HG02973 (cell line): ENCODE results near the gene NOLC1.

Source experiments
- ATAC-seq: cut with Tn5 transposase; IDR thresholded peaks from one replicate; pipeline ENCODE4 v1.9.1; 2021; ENCODE audit warnings: moderate library complexity; ENCODE audit not compliant: unreplicated experiment

NOLC1 gene

GRCh38 chr10:102151774-102152544 lies at the start of gene NOLC1:
NOLC1 (plus strand) TSS chr10:102152389; CDS start chr10:102152411, 22 bp downstream.
- peak; percentile 80 for ATAC-seq

DNA sequence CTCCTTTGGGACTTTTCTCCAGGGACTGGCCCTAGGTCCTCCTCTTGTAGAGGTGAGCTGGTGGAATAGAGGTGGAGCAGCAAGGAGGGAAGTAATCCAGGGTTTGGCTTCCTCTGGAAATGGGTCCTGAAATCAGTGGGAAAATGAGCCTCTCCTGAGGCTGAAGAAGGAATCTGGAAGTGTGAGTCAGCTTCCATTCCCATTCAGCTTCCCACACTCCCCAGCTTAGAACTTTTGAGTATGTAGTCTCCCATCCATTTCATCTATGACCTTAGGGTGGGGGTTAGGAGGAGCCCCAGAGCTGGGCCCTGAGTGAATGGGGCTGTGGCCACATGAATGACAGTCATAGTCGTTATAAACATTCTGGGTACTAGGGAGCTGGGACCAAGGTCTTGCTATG lies 49.8 kb upstream of the NOLC1 start:
- ATAC-seq, result no peak

DNA sequence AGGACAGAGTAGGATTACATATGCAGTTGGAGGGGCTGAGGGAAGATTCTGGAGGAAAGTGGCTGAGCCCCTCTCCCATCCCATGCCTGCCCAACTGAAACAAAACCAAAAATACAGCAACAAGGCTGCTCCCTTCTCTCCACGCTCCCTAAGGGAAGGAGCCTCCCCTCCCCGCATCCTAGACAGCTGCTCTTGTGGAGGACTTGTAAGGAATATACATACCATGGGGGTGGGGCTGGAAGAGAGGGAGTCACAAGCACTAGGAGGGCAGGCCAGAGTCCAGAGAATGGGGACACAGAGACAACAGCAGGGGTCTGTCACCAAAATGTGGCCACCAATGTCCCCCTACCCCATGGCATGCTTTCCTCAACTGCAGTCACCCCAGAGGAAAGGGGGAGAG lies 45.2 kb upstream of the NOLC1 start:
- no peak for ATAC-seq

DNA sequence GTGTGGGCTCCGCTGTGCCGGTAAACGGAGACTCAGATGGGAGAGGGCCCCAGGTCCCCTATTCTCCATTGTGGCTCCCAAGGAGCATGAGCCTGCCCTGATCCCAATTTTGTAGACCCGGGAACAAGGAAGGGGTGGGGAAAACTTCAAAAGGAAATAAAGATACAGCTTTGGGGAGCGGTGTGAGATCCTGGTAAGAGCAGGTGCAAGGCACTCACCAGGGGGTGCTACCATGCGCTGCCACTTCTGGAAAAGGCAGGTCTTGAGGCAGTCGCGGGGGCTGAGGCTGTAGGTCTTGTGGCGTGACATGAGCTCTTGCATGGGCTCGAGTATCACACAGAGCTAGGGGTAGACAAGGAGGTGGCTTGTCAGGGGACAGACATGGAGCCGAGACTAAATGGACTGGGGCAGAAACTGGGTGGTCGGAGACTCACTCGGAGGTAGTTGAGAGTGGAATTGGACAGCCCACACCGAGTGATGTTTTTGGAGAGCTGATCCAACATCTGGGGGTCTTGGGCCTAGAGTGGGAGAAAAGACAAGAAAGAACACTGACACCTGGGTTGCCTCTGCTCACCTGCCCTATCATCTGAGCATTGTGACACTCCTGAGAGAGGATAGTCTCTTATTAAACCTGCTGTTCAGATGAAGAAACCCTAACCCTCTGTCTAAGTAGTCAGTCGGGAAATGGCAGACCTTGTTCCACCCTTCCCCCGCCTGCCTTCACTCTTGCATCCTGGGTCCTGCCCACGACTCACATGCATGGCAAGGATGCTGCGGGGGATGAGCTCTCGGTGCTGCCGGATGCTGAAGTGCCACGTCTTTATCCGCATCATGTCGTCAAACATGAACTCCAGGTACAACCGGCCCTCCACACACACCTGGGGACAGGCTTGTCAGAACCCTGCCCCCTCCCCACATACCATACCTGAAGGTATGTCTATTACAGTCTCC lies 42.7 kb upstream of the NOLC1 start:
- ATAC-seq, result no peak

DNA sequence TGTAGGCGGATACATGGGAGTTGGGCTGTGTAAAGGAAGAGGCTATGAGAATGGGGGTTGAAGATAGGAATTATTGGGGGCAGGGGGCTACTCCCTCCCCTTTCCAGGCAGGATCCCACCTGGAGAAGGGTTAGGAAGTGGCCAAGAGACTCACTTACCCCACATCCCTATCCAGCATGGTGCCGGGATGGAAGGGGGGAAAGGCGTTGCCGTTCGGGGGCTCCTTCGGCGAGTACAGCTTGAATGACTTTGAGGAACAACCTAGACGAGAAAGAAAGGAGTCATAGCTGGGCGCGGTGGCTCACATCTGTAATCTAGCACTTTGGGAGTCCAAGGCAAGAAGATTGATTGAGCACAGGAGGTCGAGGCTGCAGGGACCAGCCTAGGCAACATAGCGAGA lies 40.9 kb upstream of the NOLC1 start:
- ATAC-seq, result no peak

- no peak for ATAC-seq
Observed at GRCh38 chr10:102112210-102112817, 39.9 kb upstream of the NOLC1 start.

DNA sequence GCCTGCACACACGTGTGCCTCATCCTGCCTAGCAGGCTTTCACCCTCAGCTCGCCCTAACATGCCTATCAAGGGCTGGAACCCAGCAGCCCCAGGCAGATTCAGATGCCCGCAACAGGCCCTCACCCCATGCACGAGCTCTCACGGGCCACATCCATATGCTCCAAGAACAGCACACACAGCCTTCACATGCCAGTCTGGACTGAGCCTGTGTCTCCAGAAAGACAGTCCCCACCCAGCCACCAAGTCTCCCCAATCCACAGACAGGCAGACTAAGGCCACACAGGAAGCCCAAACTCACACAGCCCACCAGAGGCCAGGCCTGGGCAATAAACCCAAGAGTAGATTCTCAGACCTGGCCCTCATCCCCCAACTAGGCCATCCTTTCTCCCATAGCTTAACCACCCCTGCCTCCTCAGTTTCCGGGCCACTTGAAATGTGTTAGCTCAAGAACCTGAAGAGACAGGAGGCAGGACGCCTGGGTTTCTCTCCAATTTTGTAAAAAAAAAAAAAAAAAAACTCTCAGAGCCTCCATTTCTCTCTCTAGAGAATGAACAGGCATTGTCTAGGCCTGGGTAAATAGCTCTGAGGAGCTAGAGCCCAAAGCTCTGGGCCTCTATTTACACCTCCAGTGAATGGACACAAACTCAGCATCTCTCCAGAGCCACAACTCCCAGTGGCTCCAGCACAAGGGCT lies 38.8 kb upstream of the NOLC1 start:
- no peak for ATAC-seq

GRCh38 chr10:102113956-102114857 lies 38.0 kb upstream of the NOLC1 start:
- ATAC-seq, result peak; percentile 6

DNA sequence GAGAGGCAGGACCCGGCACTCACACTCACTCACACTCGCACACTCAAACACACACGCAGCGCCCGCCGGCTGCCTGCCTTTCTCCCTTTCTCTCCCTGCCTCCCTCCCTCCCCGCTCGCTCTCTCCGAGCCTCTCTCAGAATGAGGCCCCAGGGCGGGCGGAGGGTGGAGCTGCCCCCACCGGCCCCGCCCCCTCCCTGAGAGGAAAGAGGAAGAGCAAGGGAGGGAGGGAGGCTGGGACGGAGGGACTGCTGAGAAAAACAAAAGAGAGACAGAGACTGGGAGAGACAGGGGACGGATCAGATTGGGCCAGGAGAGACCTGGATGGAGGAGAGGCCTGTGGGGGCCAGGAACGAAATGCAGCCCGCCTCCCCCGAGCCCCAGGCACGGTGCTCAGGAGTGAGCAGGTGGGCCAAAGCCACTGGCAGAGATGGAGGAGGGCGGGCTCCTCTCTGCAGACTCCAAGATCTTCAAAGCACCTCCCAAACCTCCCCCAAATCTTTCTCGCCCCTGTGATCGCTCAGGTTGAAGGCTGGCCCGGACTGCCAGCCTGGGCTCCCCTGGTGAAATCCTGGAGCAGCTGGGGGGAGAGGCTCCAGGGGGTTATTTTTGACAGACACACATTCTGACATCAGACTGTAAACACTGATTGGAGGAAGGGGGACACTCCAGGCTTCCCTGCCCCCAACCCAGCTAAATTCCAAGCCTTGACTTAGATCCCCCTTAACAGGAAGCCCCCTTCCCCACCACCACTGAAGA lies 37.1 kb upstream of the NOLC1 start:
- ATAC-seq, result peak; percentile 50

- no peak for ATAC-seq
Observed at GRCh38 chr10:102115775-102116174, 36.4 kb upstream of the NOLC1 start.

DNA sequence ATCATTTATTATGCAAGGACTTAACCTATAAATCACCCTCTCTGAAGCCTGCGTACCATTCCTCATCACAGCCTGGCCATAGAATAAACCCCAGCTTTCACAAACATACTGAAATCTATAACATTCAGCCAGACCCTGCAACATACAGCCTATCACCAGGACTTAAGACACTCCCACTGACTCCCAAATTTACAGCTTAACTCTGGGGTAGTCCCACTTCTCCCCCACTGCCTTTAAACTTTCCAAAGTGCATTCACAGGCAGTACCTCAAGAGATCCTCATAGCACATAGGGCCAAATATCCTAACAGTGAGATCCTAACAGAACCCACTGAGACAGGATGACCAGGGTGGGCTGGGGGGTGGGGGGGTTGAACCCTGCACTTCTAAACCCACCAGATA lies 35.5 kb upstream of the NOLC1 start:
- no peak for ATAC-seq

DNA sequence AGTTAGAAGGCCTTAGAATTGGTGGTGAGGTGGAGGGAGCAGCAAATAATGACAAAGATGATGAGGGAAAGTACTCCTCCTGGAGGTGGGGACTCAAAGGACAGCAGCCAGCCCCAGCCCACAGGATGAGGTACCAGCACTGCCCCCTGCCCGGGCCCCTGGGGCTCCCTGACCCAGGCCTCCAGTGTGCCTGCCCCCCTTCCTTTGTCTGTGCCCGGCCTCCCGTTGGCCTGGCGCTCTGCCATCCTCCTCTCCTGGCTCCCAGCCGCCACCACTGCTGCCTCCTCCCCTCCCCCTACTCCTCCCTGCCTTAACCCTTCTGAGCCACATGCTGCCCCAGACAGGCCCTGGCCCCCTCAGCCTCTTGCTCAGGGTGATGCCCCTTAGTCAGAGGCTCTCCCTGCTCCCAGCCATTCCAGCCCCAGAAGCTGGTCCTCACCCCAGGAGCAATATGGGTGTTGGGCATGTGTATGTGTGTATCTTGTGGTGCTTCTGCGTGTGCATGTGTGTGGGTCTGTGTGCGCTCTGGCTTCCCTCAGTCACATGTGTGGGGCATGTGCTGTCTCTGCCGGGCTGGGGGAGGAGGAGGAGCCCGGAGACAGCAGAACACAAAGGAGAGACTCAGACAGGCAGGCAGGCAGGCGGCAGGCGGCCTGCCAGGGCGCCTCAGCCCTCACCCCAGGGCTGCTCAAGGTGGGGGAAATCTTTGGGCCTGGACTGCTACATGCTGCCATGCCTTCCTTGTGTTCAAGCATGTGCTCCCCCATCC lies 34.6 kb upstream of the NOLC1 start:
- peak; percentile 22 for ATAC-seq

DNA sequence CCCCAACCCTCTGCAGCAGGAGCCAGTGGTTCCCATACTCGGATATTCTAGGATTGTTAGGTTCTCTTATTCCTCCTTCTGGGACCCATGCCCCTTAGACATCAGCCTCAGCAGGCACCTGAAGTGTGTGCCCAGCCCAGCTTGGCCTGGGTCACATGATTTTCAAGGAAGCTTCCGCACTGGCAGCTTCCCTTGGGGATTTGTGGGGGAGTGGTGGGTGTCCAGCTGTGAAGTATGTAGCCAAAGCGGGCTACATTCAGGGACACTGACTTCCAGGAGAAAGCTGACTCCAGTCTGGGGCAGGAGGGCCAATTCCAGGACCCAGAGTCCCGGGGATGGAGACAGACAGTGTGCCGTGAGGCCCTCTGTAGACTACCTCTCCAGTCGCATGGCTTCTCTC lies 33.3 kb upstream of the NOLC1 start:
- no peak for ATAC-seq

GRCh38 chr10:102119417-102120141 lies 32.6 kb upstream of the NOLC1 start:
- ATAC-seq, result no peak

DNA sequence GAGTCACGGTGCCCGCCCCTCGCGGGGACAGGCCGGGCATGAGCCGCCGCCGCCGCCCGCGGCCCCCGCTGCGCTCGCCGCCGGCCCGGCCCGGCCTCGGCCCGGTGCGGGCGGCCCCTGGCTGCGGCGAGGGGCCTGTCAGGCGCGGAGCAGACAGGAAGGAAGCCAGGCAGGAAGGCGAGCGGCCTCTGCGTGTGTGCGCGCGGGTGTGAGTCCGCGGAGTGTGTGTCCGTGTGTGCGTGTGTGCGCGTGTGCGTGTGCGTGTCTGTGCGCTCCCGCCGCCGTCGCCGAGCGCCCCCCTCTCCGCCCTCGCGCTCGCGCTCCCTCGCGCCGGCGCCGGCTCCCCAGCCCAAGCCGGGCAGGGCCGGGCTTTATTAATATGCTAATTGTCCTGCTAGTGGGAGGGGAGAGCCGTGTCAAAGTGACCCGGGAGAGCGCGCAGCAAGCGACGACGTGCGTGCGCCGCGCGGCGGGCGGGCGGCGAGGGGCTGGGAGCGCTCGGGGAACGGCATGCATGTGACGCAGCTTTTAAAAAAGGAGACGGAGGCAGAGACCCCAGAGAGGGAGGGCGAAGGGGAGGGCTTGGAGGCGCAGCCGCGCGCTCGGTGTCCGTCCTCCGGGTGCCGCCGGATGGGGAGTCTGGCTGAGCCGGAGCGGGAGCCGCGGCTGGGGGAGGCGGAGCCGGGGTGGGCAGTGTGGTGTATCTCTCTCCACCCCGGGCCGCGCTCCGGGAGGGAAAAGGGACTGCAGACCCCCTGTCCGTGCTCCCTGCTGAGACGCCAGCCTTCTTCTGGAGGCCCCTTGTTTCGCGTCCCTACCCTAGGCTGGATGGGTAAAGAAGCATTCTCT lies 31.8 kb upstream of the NOLC1 start, which contains the start of gene LDB1:
Gene LDB1, minus strand, starts transcription at position 227 of the 849 bp plus-strand sequence. CDS start 258 bp downstream, outside the sequence.
- peak; percentile 48 for ATAC-seq

DNA sequence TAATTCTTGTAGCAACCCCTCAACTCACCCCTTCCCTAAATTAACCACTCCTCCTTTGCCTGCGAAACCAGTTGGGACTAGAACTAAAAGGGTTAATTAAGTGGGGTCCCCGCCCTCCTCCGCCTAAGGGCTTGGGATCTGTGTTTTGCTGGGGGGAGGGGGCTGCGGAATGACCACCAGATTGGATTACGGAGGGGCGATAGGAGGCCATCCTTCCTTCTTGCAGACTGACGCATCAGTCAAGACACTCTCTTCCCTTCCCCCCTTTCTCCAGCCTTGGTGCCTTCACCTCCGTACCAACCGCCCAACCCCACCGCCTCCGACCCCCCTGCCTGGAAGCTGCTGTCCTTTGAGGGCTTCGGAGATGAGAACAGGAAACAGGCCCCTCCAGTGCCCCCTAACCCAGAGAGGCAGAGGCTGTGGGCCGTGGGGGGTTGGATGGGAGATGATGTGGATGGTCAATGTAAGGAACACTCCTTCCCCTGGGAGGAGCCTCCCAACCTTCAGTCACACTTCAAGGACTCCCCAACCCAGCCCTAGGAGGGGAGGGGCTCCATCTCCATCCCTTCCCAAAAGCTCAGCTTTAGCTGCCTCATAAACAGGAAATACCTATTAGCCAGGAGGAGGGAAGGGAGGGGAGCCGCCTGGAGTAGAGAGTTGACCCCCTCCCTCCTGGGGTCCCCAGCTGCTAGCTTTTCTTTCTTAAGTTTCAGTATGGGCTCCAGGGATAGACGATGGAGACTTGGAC lies 31.0 kb upstream of the NOLC1 start:
- no peak for ATAC-seq
